Suprapubic skin (tissue), 3 donors: ENCODE measurements around the gene KIF3B.

Experiments
- CTCF ChIP-seq, 2 donors: fragments of 200-600 bp in 1 of 2; fragments of 450-650 bp in 1 of 2; sonication (generic) in 1 of 2; IDR thresholded peaks; one replicate each; pipeline ENCODE4 v1.5.1; 2016 to 2019; ENCODE audit warnings: antibody characterized with exemption in 2 of 2, mild to moderate bottlenecking in 1 of 2, moderate library complexity in 1 of 2
- POLR2A ChIP-seq, 2 donors: fragments of 450-650 bp; IDR thresholded peaks; one replicate each; pipeline ENCODE4 v1.6.1; 2017; ENCODE audit warnings: antibody characterized with exemption in 2 of 2, mild to moderate bottlenecking in 2 of 2, moderate library complexity in 2 of 2

GRCh38 chr20:32304131-32304746 lies 26.8 kb downstream of the KIF3B start:
- TF ChIP-seq POLR2A (IDR thresholded peaks at IDR 0.05) = no peak
- TF ChIP-seq CTCF (IDR thresholded peaks at IDR 0.05) = no peak
